SK-N-SH (cell line): Measurements from ENCODE around the gene DCLRE1B. TPM values are rescaled to one million over a fixed set of nuclear protein-coding genes. Genes with fewer than 3 reads are reported as not detected.

Source experiments
- CTCF ChIA-PET: fragments of 300-600, 350-600 bp; formaldehyde crosslinking; extraction: SDS; loops from one replicate; lab custom pipeline; 2021; lab: Yijun Ruan, JAX
- POLR2A ChIA-PET: fragments of 350-600 bp; sonication (Branson Sonifier 250); formaldehyde crosslinking; extraction: SDS; loops from one replicate; lab custom pipeline; 2020; ENCODE audit warnings: antibody characterized with exemption, inconsistent platforms; lab: Yijun Ruan, JAX
- DNase-seq: peaks from one replicate; pipeline ENCODE4 v3.0.0; 2012
- H2AFZ ChIP-seq: fragments of 200-600 bp; sonication (generic); 2 replicates; pipeline ENCODE4 v1.8.1; 2016; ENCODE audit warnings: antibody characterized with exemption, mild to moderate bottlenecking, low read depth
- H3F3A ChIP-seq: fragments of 200-600 bp; sonication (generic); replicated peaks from 2 replicates; pipeline ENCODE3; 2016; ENCODE audit warnings: antibody characterized with exemption, mild to moderate bottlenecking; ENCODE audit not compliant: insufficient read depth
- H3K27ac ChIP-seq, 2 experiments: fragments of 200-500 bp in 1 of 2; fragments of 200-600 bp in 1 of 2; sonication (Bioruptor generic) in 1 of 2; sonication (generic), shearing (Covaris generic) in 1 of 2; 2 replicates each; pipeline versions ENCODE4 v1.5.1 to v1.6.1; 2014 to 2016; ENCODE audit warnings: low read depth in 2 of 2, inconsistent platforms in 1 of 2, low read length in 1 of 2, mild to moderate bottlenecking in 1 of 2, mixed read lengths in 1 of 2
- H3K27me3 ChIP-seq: fragments of 200-600 bp; sonication (generic), shearing (Covaris generic); 2 replicates; pipeline ENCODE4 v1.6.1; 2016; ENCODE audit warnings: mixed run types; ENCODE audit not compliant: insufficient read depth
- H3K36me3 ChIP-seq, 2 experiments: fragments of 200-500 bp in 1 of 2; fragments of 200-600 bp in 1 of 2; sonication (Bioruptor generic) in 1 of 2; sonication (generic) in 1 of 2; replicated peaks in 1 of 2; 2 replicates each; pipeline versions ENCODE3 to v1.5.1; 2014 to 2016; ENCODE audit warnings: low read length in 1 of 2, mild to moderate bottlenecking in 1 of 2; ENCODE audit not compliant: insufficient read depth in 2 of 2, control insufficient read depth in 1 of 2
- H3K4me1 ChIP-seq, 2 experiments: fragments of 200-500 bp in 1 of 2; fragments of 200-600 bp in 1 of 2; sonication (Bioruptor generic) in 1 of 2; sonication (generic), shearing (Covaris generic) in 1 of 2; 2 replicates each; pipeline versions ENCODE4 v1.5.1 to v1.6.1; 2014 to 2016; ENCODE audit warnings: low read depth in 1 of 2, low read length in 1 of 2, mixed run types in 1 of 2; ENCODE audit not compliant: insufficient read depth in 2 of 2, control insufficient read depth in 1 of 2
- H3K4me2 ChIP-seq: fragments of 200-600 bp; sonication (generic), shearing (Covaris generic); 2 replicates; pipeline ENCODE4 v1.6.1; 2017; ENCODE audit warnings: mixed run types
- H3K4me3 ChIP-seq, 2 experiments: fragments of 200-500 bp in 1 of 2; fragments of 200-600 bp in 1 of 2; sonication (Bioruptor generic) in 1 of 2; sonication (generic), shearing (Covaris generic) in 1 of 2; 2 replicates each; pipeline versions ENCODE4 v1.5.1 to v1.8.1; 2014 to 2016; ENCODE audit warnings: low read depth in 2 of 2, inconsistent platforms in 1 of 2, low read length in 1 of 2, mild to moderate bottlenecking in 1 of 2, mixed read lengths in 1 of 2, moderate library complexity in 1 of 2
- H3K79me2 ChIP-seq: fragments of 200-600 bp; sonication (generic); 2 replicates; pipeline ENCODE4 v1.8.1; 2017; ENCODE audit warnings: mild to moderate bottlenecking; ENCODE audit not compliant: insufficient read depth
- H3K9ac ChIP-seq: fragments of 200-600 bp; sonication (generic); 2 replicates; pipeline ENCODE4 v1.6.1; 2017; ENCODE audit warnings: mixed run types
- H3K9me2 ChIP-seq: fragments of 200-600 bp; sonication (generic); 2 replicates; pipeline ENCODE4 v1.6.1; 2017; ENCODE audit warnings: mixed run types
- H3K9me3 ChIP-seq: fragments of 200-600 bp; sonication (generic); 2 replicates; pipeline ENCODE4 v1.6.1; 2017; ENCODE audit warnings: mixed run types, mild to moderate bottlenecking, moderate library complexity
- H4K20me1 ChIP-seq: fragments of 200-600 bp; sonication (generic); 2 replicates; pipeline ENCODE4 v1.6.1; 2017; ENCODE audit warnings: mild to moderate bottlenecking, mixed run types; ENCODE audit not compliant: insufficient read depth
- CHD2 ChIP-seq: fragments of 150-350 bp; IDR thresholded peaks from 2 replicates; pipeline ENCODE4 v1.6.1; 2018; ENCODE audit warnings: low read length; ENCODE audit not compliant: partially characterized antibody
- GABPA ChIP-seq: IDR thresholded peaks from 2 replicates; pipeline ENCODE4 v1.4.0; 2012; ENCODE audit warnings: low read depth, mild to moderate bottlenecking
- NRF1 ChIP-seq: IDR thresholded peaks from 2 replicates; pipeline ENCODE4 v1.6.1; 2012; ENCODE audit warnings: low read depth, mild to moderate bottlenecking, low read length
- POLR2AphosphoS5 ChIP-seq: IDR thresholded peaks from 2 replicates; pipeline ENCODE4 v1.6.1; 2012; ENCODE audit warnings: low read depth, low read length
- TEAD4 ChIP-seq: IDR thresholded peaks from 2 replicates; pipeline ENCODE4 v1.4.0; 2012; ENCODE audit warnings: mild to moderate bottlenecking, borderline replicate concordance; ENCODE audit not compliant: insufficient read depth
- WGBS: methylation state at CpG from one replicate; pipeline ENCODE4 v1.1.6; 2017; ENCODE audit warnings: low lambda C conversion rate; 5-methylcytosine and 5-hydroxymethylcytosine counted together
- polyA plus RNA-seq, 3 experiments: library from polyadenylated mRNA; depleted of rRNA; stranded (reverse); fragments of >200 nt; gene quantifications; 2 replicates each; pipeline ENCODE4 v1.2.3, GENCODE V29; 2012
- TF ChIP-seq, protein P1 (sequence below): fragments of 200-600 bp; sonication (generic); IDR thresholded peaks from 2 replicates; pipeline ENCODE4 v1.6.1; 2017; ENCODE audit warnings: antibody characterized with exemption, mild to moderate bottlenecking, moderate library complexity
- TF ChIP-seq, protein P2 (sequence below): IDR thresholded peaks from 2 replicates; pipeline ENCODE4 v1.4.0; 2012; ENCODE audit warnings: low read depth, borderline replicate concordance
- TF ChIP-seq, protein P3 (sequence below): fragments of 150-350 bp; IDR thresholded peaks from 2 replicates; pipeline ENCODE4 v1.6.1; 2017; ENCODE audit warnings: antibody characterized with exemption, low read length, low read depth, borderline replicate concordance

The DCLRE1B gene
- polyA plus RNA-seq, 1 of the 3 experiments (the other 2 are of a cell fraction), result 3.0 TPM

DNA sequence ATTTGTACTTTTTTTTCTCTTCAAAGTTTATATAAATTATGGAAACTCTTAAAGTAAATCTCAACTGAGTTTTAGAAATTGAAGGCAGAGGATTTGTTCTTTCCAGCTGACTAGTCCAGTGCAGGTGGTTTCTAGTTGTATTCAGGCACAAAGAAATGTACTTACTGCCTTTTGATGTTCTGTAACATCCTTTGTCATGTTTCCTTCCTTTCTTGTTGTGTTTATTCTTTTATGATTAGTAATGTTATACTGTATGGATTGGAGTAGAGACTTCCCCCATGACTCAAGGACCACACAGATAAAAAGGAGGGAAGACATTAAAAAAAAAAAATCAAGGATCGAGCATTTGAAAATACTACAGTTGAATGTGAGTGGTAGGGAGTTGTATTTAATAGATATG lies 32.0 kb downstream of the DCLRE1B start (continued):
- TF ChIP-seq GABPA (no peak), TEAD4 (no peak)
- TF ChIP-seq, protein P1, sequence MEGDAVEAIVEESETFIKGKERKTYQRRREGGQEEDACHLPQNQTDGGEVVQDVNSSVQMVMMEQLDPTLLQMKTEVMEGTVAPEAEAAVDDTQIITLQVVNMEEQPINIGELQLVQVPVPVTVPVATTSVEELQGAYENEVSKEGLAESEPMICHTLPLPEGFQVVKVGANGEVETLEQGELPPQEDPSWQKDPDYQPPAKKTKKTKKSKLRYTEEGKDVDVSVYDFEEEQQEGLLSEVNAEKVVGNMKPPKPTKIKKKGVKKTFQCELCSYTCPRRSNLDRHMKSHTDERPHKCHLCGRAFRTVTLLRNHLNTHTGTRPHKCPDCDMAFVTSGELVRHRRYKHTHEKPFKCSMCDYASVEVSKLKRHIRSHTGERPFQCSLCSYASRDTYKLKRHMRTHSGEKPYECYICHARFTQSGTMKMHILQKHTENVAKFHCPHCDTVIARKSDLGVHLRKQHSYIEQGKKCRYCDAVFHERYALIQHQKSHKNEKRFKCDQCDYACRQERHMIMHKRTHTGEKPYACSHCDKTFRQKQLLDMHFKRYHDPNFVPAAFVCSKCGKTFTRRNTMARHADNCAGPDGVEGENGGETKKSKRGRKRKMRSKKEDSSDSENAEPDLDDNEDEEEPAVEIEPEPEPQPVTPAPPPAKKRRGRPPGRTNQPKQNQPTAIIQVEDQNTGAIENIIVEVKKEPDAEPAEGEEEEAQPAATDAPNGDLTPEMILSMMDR, result no peak

DNA sequence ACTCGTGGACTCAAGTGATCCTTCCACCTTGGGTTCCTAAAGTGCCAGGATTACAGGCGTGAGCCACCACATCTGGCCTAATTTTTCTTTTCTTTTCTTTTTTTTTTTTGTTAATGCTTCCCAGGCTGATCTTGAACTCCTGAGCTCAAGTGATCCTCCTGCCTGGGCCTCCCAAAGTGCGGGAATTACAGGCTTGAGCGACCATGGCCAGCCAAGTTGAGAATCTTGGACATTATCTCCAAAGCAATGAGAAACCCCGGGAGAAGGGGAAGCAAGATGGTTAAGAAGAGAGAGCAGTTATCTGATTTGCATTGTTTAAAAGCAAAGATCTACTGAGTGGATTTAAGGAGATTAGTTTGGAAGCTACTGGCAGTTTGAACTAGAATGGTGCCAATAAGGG lies 33.1 kb downstream of the DCLRE1B start:
- H3K4me2 ChIP-seq, result no peak overlapping the region
- POLR2A ChIA-PET, result no interaction called here
- no peaks in the 10 kb centered on the region for H3K9me3 ChIP-seq
- peaks cover 96% of the 10 kb centered on the region for H3K79me2 ChIP-seq
- H3F3A ChIP-seq, result no peaks in the 10 kb centered on the region
- no peak overlapping the region for H3K4me3 ChIP-seq
- H2AFZ ChIP-seq, result no peak overlapping the region
- no peak overlapping the region for H3K9ac ChIP-seq
- no peaks in the 10 kb centered on the region for H3K27me3 ChIP-seq
- no peak overlapping the region for H3K27ac ChIP-seq
- peaks cover 76% of the 10 kb centered on the region for H4K20me1 ChIP-seq
- WGBS, result 86% methylated on average over 5 of the region's 5 CpGs
- H3K4me1 ChIP-seq, result peaks cover 0 to 8% of the 10 kb centered on the region in 2 experiments; a peak in 2 of 4 replicates
- no peak for DNase-seq
- TF ChIP-seq NRF1, result no peak
- TF ChIP-seq, protein P2, sequence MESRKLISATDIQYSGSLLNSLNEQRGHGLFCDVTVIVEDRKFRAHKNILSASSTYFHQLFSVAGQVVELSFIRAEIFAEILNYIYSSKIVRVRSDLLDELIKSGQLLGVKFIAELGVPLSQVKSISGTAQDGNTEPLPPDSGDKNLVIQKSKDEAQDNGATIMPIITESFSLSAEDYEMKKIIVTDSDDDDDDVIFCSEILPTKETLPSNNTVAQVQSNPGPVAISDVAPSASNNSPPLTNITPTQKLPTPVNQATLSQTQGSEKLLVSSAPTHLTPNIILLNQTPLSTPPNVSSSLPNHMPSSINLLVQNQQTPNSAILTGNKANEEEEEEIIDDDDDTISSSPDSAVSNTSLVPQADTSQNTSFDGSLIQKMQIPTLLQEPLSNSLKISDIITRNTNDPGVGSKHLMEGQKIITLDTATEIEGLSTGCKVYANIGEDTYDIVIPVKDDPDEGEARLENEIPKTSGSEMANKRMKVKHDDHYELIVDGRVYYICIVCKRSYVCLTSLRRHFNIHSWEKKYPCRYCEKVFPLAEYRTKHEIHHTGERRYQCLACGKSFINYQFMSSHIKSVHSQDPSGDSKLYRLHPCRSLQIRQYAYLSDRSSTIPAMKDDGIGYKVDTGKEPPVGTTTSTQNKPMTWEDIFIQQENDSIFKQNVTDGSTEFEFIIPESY, result no peak
- TF ChIP-seq, protein P3, sequence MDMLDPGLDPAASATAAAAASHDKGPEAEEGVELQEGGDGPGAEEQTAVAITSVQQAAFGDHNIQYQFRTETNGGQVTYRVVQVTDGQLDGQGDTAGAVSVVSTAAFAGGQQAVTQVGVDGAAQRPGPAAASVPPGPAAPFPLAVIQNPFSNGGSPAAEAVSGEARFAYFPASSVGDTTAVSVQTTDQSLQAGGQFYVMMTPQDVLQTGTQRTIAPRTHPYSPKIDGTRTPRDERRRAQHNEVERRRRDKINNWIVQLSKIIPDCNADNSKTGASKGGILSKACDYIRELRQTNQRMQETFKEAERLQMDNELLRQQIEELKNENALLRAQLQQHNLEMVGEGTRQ, result no peak
- TF ChIP-seq POLR2AphosphoS5, result no peak
- TF ChIP-seq, all 33 proteins: peak for 0
- H3K36me3 ChIP-seq, result peaks cover 9 to 15% of the 10 kb centered on the region in 2 experiments
- H3K9me2 ChIP-seq, result no peaks in the 10 kb centered on the region
- CTCF ChIA-PET, result interaction anchor here (0.6 to 2.5 kb wide), 3 partner anchors 9 to 39 kb away, joined by 3 to 6 read pairs (median 3); partner anchors contain the start of gene HIPK1

DNA sequence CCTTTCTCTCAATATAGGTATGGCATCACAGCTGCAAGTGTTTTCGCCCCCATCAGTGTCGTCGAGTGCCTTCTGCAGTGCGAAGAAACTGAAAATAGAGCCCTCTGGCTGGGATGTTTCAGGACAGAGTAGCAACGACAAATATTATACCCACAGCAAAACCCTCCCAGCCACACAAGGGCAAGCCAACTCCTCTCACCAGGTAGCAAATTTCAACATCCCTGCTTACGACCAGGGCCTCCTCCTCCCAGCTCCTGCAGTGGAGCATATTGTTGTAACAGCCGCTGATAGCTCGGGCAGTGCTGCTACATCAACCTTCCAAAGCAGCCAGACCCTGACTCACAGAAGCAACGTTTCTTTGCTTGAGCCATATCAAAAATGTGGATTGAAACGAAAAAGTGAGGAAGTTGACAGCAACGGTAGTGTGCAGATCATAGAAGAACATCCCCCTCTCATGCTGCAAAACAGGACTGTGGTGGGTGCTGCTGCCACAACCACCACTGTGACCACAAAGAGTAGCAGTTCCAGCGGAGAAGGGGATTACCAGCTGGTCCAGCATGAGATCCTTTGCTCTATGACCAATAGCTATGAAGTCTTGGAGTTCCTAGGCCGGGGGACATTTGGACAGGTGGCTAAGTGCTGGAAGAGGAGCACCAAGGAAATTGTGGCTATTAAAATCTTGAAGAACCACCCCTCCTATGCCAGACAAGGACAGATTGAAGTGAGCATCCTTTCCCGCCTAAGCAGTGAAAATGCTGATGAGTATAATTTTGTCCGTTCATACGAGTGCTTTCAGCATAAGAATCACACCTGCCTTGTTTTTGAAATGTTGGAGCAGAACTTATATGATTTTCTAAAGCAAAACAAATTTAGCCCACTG lies 35.5 kb downstream of the DCLRE1B start:
- Histone ChIP-seq H2AFZ (no peak overlapping the region), H3K9me2 (no peaks in the 10 kb centered on the region), H3F3A (no peaks in the 10 kb centered on the region), H3K79me2 (peaks cover 96% of the 10 kb centered on the region), H3K4me1 (peaks cover 0 to 8% of the 10 kb centered on the region in 2 experiments; a peak in 2 of 4 replicates), H3K9me3 (no peaks in the 10 kb centered on the region), H4K20me1 (peaks cover 53% of the 10 kb centered on the region), H3K9ac (no peak overlapping the region), H3K27me3 (no peaks in the 10 kb centered on the region), H3K27ac (no peak overlapping the region), H3K4me3 (no peak overlapping the region), H3K4me2 (no peak overlapping the region), H3K36me3 (peaks cover 17 to 24% of the 10 kb centered on the region in 2 experiments)
- no peak for TF ChIP-seq CHD2
- WGBS, result 94% methylated on average over 16 of the region's 16 CpGs
- CTCF ChIA-PET, result interaction anchor here (1.0 to 2.5 kb wide), 5 partner anchors 10 to 37 kb away, joined by 3 to 6 read pairs (median 4); partner anchors contain the start of gene HIPK1
- DNase-seq, result no peak
- POLR2A ChIA-PET, result no interaction called here
